HG02623 (cell line): ENCODE data around the gene DPF3.

ENCODE experiments used
- ATAC-seq: cut with Tn5 transposase; IDR thresholded peaks from one replicate; pipeline ENCODE4 v1.9.1; 2021; ENCODE audit warnings: moderate library complexity; ENCODE audit not compliant: unreplicated experiment

DPF3 gene

GRCh38 chr14:72744416-72745120 lies 149.3 kb downstream of the DPF3 start:
- no peak for ATAC-seq

GRCh38 chr14:72743626-72744025 lies 150.3 kb downstream of the DPF3 start:
- no peak for ATAC-seq

- no peak for ATAC-seq
These were observed 151.1 kb downstream of the DPF3 start for GRCh38 chr14:72742838-72743195.

- no peak for ATAC-seq
These were observed 151.6 kb downstream of the DPF3 start for GRCh38 chr14:72742118-72742837.

DNA sequence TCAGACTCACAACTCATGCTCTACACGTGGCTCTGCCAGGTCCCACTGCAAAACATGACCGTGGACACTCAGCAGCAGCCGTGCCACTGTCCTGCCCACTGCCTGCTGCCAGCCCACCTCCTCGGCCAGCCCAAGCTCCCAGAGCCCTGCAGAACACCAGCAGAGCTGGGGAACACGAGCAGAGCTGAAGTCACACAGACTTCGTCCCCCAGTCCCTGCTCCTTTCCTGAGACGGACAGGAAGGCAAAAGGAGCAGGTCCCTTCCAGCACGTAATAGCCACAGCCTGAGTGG lies 152.1 kb downstream of the DPF3 start:
- ATAC-seq, result no peak

DNA sequence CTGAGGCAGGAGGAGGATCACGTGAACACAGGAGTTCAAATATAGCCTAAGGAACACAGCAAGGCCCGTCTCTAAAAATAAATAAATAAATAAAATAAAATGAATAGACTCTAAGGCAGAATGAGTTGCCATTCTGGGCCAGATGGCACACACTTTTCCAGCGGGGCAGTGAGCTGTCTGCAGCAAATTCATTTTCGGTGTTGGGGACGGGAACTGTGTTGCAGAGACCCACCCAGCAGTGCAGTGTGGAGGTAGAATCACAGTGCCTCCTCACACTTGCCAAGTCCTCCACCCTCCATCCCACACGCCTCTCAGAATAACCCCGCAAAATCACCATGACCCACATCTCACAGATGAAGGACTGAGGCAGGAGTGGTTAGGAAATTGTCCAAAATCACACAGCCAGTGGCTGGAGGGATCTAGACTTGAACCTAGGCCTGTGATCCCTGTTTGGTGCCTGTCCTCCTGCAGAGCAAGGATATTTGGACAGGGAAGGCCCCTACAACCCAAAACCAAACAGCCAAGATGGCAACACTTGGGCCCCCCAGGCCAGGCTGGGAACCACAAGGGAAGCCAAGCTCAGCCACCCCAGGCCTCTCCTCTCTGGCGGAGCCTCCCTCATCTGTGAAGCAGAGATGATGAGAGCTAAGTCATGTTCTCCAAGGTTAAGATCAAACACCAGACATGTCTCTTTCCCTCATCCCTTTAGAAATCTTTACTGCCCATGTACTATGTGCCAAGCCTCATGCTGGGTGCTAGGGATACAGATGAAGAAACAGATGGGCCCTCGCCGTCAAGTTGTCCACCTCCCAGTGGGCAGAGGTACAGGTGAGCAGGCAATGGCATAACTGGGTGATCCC lies 152.7 kb downstream of the DPF3 start:
- ATAC-seq, result no peak

DNA sequence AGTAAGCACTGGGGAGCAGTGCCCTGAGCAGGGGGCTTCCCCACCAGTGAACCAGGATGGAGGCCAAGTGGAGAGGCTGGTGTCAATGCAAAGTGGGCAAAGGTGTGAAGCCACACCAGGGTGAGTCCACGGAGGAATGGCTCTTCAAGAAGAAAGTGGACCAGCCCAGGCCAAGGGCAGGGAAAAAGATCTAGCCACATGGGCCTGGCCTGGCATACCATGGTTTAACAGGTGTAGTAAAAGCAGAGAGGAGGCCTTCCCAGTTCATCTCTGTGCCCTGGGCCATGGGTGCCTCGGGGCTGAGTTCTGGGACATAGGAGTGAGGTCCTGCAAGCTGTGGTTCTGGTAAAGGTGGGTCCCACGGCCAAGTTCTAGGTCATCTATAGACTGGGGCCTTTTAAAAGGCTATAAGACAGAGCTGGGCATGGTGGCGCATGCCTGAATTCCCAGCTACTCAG lies 153.4 kb downstream of the DPF3 start:
- no peak for ATAC-seq

DNA sequence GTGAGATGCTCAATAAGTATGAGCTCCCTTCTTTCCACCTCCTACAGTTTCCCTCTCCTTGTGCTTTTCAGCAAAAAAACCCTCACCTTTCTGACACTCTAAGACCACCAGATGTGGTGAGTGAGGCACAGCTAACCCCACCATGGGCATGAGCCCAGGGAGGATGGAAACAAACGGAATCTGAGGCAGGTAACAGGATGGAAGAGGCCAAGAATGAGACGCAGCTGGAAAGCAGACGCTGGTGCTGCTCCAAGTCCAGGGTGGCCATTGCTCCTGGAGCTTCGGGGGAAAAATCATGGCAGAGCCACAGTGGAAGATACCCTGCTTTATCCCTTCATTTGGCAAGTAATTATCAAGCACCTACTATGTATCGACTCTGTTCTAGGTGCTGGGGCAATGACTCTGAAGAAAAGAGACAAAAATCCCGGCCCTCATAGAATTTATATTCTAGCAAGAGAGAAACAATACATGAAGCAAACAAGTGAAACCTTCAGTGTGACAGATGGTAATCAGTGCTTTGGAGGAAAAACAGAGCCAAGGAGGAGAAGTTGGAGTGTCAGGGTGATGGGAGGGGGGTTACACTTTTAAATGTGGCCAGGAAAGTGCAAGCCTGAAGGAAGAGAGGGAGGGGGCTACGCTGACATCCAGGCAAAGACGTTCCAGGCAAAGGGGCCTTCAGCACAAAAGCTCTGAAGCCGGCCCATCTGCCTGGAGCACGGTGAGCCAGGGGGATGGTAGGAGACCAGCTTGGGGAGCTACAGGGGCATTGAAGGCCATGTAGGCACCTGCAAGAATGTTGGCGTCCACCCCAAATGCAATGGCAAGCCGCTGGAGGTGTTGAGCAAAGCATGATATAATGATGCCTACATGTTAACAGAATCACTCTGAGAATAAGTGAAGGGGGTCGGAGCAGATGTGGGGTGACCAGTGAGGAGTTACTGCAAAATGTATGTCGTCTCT lies 154.2 kb downstream of the DPF3 start:
- ATAC-seq, result no peak

GRCh38 chr14:72738161-72738611 lies 155.7 kb downstream of the DPF3 start:
- no peak for ATAC-seq

DNA sequence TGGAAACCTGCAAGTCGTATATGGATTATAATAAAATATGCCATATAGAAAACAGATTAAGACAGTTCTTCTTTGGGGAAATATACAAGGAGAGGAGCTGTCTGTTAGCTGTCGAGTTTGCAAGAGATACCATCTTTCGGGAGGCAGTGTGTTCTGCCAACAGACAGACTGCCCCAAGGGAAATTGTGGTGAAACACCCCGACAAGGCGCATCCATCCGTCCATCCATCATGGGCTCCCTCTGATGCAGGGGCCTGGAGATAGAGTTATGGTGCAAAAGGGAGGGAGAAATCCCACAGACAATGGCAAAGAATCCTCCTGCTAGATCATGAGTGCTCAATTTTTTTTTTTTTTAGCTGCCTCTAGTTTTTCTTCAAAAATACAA lies 156.3 kb downstream of the DPF3 start:
- ATAC-seq, result no peak

GRCh38 chr14:72736786-72737559 lies 156.9 kb downstream of the DPF3 start:
- ATAC-seq, result no peak

GRCh38 chr14:72736308-72736707 lies 157.6 kb downstream of the DPF3 start:
- ATAC-seq, result no peak

DNA sequence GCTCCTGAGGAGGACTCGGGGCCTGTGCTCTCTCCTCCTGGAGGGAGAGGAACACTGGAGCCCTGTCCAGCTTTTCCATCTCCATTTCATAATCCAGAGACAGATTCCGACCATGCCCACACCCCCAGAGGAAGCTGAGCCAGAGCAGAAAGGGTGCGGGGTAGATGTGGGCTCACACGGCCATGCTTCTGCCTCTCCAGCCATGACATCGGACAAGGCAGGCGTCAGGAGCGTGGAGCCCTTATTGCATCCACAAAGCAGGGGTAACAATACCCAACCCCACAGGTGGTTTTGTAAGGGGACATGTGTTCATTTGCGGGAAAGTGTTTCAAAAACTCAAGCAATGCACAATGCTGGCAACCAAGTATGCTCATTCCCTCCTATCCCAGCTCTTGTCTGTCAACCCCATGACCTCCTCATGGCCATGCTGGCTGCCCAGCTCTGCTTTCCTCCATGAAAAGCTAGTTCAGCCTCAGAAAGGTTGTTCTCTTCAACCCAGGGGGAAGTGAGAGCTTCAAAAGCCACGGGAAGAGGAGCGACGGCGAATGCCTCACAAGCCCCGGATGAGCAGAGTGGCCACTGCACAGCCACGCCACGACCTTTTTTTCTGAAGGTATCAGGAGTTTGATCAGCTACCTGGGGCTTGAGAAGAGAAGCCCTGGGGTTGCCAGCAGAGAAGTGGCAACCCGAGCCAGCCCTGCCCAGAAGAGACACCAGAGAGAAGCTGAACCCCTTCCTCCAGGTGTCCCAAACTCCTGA lies 161.7 kb downstream of the DPF3 start:
- ATAC-seq, result no peak

- no peak for ATAC-seq
These were observed 162.5 kb downstream of the DPF3 start for GRCh38 chr14:72731252-72732020.

DNA sequence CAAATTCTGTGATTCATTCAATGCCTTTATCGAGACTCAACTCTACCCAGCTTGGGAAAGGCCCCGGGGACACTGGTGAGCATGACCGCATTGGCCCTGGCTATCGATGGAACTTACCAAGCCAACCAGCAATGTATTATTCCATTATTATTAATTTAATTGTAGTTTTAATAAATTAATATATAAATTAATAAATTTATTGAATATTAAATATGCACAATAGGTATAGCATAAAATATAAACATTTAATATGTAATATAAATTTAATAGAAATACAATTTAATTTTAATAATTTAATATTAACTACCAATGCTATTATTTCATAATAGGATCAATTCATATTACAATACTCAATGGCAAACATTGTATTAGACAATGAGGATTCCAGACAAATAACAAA lies 163.4 kb downstream of the DPF3 start:
- no peak for ATAC-seq

GRCh38 chr14:72726444-72726843 lies 167.5 kb downstream of the DPF3 start:
- ATAC-seq, result no peak

- ATAC-seq, result no peak
These were observed 169.9 kb downstream of the DPF3 start for GRCh38 chr14:72723858-72724530.
